Measurements from ENCODE around the gene MAFF. TPM values are rescaled to one million over a fixed set of nuclear protein-coding genes. Genes with fewer than 3 reads are reported as not detected.

MAFF gene
- total and polyA plus RNA-seq, 4 donors: 30.0 to 57.8 (median 40.1) TPM

DNA sequence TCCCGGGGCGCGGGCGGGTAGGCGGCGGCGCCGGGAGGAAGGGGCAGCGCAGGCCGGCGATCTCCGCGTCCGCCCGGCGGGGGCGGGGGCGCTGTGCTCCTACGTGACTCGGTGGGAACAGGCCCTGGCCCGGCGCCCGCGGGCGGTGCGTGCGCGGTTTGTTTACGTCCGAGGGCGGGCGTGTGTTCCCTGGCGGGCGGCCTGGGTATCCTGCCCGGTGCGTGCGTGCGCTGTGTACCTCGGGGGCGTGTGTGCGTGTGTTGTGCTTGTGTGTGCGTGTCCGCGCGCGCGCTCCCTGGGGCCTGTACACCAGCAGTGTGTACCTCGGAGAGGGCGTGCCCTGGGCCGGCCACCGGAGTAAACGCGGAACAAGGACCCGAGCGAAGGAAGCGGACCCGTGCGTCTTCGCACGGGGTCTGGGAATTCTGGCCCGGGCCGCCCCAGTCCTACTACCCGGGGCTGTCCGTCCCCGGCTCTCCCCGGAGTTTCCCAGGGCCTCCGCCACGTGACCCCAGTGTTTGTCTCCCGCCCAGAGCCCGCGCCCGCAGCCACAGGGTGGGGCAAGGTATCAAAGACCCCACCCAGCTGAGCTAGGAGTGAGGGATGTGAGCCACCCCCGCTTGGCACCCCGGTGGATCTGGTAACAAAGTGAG lies 769 bp downstream of the MAFF start:
- H3K4me1 ChIP-seq (ENCODE audit: control insufficient read depth in 5 of 5, insufficient read depth in 5 of 5, low read length in 5 of 5): peaks cover 3 to 37% (median 20%) of the 10 kb centered on the region in 5 donors
- H3K9ac ChIP-seq (ENCODE audit: insufficient read depth in 1 of 2, low read length in 2 of 2): peak overlapping the region; percentile 51 to 95
- 0% methylated on average over 58 to 74 of the region's 74 CpGs for WGBS, 2 donors
- H3K27ac ChIP-seq (ENCODE audit: low read depth in 1 of 2, low read length in 1 of 2): peak overlapping the region; percentile 94 to 100
- H3K9me3 ChIP-seq (ENCODE audit: control insufficient read depth in 4 of 4, insufficient read depth in 3 of 4, low read length in 3 of 4): no peaks in the 10 kb centered on the region
- peak overlapping the region; percentile 78 for H3K4me3 ChIP-seq
- peaks cover 0 to 6% (median 0%) of the 10 kb centered on the region in 4 donors for H3K36me3 ChIP-seq (ENCODE audit: control insufficient read depth in 4 of 4, insufficient read depth in 4 of 4, low read length in 4 of 4)
- no peaks in the 10 kb centered on the region for H3K27me3 ChIP-seq (ENCODE audit: control insufficient read depth in 3 of 3, insufficient read depth in 3 of 3, low read length in 2 of 3)
- TF ChIP-seq, protein P1, sequence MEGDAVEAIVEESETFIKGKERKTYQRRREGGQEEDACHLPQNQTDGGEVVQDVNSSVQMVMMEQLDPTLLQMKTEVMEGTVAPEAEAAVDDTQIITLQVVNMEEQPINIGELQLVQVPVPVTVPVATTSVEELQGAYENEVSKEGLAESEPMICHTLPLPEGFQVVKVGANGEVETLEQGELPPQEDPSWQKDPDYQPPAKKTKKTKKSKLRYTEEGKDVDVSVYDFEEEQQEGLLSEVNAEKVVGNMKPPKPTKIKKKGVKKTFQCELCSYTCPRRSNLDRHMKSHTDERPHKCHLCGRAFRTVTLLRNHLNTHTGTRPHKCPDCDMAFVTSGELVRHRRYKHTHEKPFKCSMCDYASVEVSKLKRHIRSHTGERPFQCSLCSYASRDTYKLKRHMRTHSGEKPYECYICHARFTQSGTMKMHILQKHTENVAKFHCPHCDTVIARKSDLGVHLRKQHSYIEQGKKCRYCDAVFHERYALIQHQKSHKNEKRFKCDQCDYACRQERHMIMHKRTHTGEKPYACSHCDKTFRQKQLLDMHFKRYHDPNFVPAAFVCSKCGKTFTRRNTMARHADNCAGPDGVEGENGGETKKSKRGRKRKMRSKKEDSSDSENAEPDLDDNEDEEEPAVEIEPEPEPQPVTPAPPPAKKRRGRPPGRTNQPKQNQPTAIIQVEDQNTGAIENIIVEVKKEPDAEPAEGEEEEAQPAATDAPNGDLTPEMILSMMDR (IDR thresholded peaks at IDR 0.05; ENCODE audit: control extremely low read depth, extremely low read depth): no peak
- ATAC-seq (ENCODE audit: insufficient read depth, low FRiP score): peak; percentile 56
- peak; percentile 92 to 95 (median 93) for DNase-seq

DNA sequence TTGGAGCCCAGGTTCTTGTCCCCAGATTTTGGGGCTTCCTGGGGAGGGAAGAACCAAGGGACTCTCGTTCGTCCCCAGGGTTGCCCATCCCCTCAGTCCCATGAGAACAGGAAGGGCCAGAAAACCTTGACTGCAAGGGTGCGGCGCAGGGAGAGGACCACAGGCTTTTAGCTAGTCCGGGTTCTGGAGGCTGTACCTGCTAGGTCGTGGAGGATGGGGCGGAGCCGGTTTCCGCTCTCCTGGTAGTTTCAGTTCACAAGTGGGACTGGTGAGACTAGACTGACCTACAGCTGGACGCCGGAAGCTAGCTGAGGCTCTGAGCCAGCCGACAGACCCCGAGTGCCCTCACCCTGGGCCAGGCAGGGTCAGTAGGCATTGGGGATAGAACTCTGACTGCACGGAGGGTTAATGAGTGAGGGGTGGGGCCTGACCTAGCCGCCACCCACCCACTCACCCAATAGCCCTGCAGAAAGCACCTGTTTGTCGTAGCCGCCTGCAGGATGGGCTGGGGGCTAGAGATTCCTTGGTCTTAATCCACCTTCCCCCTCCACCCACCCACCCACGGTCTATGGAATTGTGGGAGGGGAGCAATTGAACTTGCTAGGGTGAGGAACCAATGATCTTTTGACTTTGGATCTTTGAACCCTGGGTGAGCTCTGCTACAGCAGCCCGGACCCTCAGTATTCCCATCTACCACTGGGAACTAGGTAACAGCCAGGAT lies 1.5 kb downstream of the MAFF start:
- ATAC-seq (ENCODE audit: insufficient read depth, low FRiP score) (no peak), DNase-seq (peak; percentile 51 to 68 (median 58))
- WGBS, 2 donors: 4 to 7% methylated on average over 19 of the region's 19 CpGs
- Histone ChIP-seq H3K27ac (ENCODE audit: low read depth in 1 of 2, low read length in 1 of 2) (peak overlapping the region; percentile 94 to 100), H3K9ac (ENCODE audit: insufficient read depth in 1 of 2, low read length in 2 of 2) (peak overlapping the region in 1 of 2 donors; percentile 95), H3K36me3 (ENCODE audit: control insufficient read depth in 4 of 4, insufficient read depth in 4 of 4, low read length in 4 of 4) (peaks cover 0 to 6% (median 0%) of the 10 kb centered on the region in 4 donors), H3K27me3 (ENCODE audit: control insufficient read depth in 3 of 3, insufficient read depth in 3 of 3, low read length in 2 of 3) (no peaks in the 10 kb centered on the region), H3K4me3 (peak overlapping the region; percentile 78), H3K9me3 (ENCODE audit: control insufficient read depth in 4 of 4, insufficient read depth in 3 of 4, low read length in 3 of 4) (no peaks in the 10 kb centered on the region), H3K4me1 (ENCODE audit: control insufficient read depth in 5 of 5, insufficient read depth in 5 of 5, low read length in 5 of 5) (peaks cover 3 to 37% (median 20%) of the 10 kb centered on the region in 5 donors)
- TF ChIP-seq, protein P1 (IDR thresholded peaks at IDR 0.05; ENCODE audit: control extremely low read depth, extremely low read depth): no peak

- Histone ChIP-seq H3K27me3 (ENCODE audit: control insufficient read depth in 3 of 3, insufficient read depth in 3 of 3, low read length in 2 of 3) (no peaks in the 10 kb centered on the region), H3K27ac (ENCODE audit: low read depth in 1 of 2, low read length in 1 of 2) (peak overlapping the region in 1 of 2 donors; percentile 94), H3K9me3 (ENCODE audit: control insufficient read depth in 4 of 4, insufficient read depth in 3 of 4, low read length in 3 of 4) (no peaks in the 10 kb centered on the region), H3K9ac (ENCODE audit: insufficient read depth in 1 of 2, low read length in 2 of 2) (peak overlapping the region in 1 of 2 donors; percentile 0), H3K4me3 (peak overlapping the region; percentile 78), H3K4me1 (ENCODE audit: control insufficient read depth in 5 of 5, insufficient read depth in 5 of 5, low read length in 5 of 5) (peaks cover 3 to 37% (median 20%) of the 10 kb centered on the region in 5 donors), H3K36me3 (ENCODE audit: control insufficient read depth in 4 of 4, insufficient read depth in 4 of 4, low read length in 4 of 4) (peaks cover 0 to 6% (median 0%) of the 10 kb centered on the region in 4 donors)
- WGBS, 2 donors: 91 to 93% methylated on average over 3 of the region's 3 CpGs
- ATAC-seq (ENCODE audit: insufficient read depth, low FRiP score): no peak
- no peak for DNase-seq
- TF ChIP-seq, protein P1 (IDR thresholded peaks at IDR 0.05; ENCODE audit: control extremely low read depth, extremely low read depth): no peak
Measured at GRCh38 chr22:38203855-38204514, 2.2 kb downstream of the MAFF start.

Measured in lung (tissue), 12 donors.